WTC11 (cell line): ENCODE results near the gene UBXN6.

Experiments
- IRF2 ChIP-seq: sonication (generic); formaldehyde crosslinking; IDR thresholded peaks from 2 replicates; pipeline ENCODE4 v1.8.0; 2022; ENCODE audit warnings: low read depth, missing genetic modification reagents, borderline replicate concordance
- TF ChIP-seq, protein P1 (sequence below): fragments of 250-450 bp; sonication (Bioruptor Pico); IDR thresholded peaks from 2 replicates; pipeline ENCODE4 v1.9.0; 2021; ENCODE audit warnings: mild to moderate bottlenecking
- TF ChIP-seq, protein P2 (sequence below): fragments of 200-600 bp; IDR thresholded peaks from 2 replicates; pipeline ENCODE4 v1.8.0; 2022; ENCODE audit warnings: antibody characterized with exemption
- TF ChIP-seq, protein P3 (sequence below): sonication (generic); formaldehyde crosslinking; IDR thresholded peaks from 2 replicates; pipeline ENCODE4 v1.8.1; 2022; ENCODE audit warnings: low read depth, missing genetic modification reagents, borderline replicate concordance
- TF ChIP-seq, protein P4 (sequence below): sonication (generic); formaldehyde crosslinking; IDR thresholded peaks from 2 replicates; pipeline ENCODE4 v1.8.0; 2023; ENCODE audit warnings: missing genetic modification reagents

DNA sequence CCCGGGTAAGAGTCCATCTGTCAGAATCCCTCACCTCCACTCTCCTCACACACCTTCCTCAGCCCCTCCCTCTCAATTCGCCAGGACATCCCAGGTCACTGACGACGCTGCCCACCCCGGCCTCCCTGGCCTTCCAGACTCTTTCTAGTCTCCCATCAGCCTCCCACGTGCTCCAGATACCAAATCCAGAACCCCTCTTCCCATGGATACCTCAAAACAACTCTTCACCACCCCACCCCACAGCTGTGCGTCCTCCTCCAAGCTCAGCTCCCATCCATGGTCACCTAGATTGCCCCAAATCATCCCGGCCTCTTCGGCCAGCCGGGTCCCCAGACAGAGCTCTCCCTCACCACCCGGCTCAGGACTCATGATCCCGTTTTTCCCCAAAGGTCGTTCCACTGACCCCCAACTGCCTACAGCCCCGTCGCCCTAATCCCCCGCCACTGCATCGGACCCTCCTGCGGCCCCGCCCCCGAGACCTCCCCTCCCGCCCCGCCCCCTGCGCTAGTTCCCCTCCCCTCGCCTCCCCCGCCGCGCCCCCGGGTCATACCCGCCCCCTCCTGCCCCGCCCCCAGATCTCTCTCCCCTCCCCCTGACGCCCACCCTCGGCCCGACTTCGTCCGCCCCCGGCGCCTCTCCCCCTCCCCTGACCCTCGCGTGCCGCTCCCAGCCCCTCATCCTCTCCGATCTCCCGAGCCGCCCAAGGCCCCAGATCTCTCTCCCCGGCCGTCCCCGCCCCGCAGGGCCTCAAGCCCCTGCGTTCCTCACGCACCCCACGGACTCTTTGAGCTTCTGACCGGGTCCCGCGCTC is 546 bp downstream of the UBXN6 start:
- TF ChIP-seq, protein P1, sequence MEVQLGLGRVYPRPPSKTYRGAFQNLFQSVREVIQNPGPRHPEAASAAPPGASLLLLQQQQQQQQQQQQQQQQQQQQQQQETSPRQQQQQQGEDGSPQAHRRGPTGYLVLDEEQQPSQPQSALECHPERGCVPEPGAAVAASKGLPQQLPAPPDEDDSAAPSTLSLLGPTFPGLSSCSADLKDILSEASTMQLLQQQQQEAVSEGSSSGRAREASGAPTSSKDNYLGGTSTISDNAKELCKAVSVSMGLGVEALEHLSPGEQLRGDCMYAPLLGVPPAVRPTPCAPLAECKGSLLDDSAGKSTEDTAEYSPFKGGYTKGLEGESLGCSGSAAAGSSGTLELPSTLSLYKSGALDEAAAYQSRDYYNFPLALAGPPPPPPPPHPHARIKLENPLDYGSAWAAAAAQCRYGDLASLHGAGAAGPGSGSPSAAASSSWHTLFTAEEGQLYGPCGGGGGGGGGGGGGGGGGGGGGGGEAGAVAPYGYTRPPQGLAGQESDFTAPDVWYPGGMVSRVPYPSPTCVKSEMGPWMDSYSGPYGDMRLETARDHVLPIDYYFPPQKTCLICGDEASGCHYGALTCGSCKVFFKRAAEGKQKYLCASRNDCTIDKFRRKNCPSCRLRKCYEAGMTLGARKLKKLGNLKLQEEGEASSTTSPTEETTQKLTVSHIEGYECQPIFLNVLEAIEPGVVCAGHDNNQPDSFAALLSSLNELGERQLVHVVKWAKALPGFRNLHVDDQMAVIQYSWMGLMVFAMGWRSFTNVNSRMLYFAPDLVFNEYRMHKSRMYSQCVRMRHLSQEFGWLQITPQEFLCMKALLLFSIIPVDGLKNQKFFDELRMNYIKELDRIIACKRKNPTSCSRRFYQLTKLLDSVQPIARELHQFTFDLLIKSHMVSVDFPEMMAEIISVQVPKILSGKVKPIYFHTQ (CRISPR knock-in tag), result no peak
- TF ChIP-seq, protein P2, sequence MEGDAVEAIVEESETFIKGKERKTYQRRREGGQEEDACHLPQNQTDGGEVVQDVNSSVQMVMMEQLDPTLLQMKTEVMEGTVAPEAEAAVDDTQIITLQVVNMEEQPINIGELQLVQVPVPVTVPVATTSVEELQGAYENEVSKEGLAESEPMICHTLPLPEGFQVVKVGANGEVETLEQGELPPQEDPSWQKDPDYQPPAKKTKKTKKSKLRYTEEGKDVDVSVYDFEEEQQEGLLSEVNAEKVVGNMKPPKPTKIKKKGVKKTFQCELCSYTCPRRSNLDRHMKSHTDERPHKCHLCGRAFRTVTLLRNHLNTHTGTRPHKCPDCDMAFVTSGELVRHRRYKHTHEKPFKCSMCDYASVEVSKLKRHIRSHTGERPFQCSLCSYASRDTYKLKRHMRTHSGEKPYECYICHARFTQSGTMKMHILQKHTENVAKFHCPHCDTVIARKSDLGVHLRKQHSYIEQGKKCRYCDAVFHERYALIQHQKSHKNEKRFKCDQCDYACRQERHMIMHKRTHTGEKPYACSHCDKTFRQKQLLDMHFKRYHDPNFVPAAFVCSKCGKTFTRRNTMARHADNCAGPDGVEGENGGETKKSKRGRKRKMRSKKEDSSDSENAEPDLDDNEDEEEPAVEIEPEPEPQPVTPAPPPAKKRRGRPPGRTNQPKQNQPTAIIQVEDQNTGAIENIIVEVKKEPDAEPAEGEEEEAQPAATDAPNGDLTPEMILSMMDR, result no peak
- TF ChIP-seq, protein P3, sequence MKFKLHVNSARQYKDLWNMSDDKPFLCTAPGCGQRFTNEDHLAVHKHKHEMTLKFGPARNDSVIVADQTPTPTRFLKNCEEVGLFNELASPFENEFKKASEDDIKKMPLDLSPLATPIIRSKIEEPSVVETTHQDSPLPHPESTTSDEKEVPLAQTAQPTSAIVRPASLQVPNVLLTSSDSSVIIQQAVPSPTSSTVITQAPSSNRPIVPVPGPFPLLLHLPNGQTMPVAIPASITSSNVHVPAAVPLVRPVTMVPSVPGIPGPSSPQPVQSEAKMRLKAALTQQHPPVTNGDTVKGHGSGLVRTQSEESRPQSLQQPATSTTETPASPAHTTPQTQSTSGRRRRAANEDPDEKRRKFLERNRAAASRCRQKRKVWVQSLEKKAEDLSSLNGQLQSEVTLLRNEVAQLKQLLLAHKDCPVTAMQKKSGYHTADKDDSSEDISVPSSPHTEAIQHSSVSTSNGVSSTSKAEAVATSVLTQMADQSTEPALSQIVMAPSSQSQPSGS (CRISPR knock-in tag), result no peak
- no peak for TF ChIP-seq IRF2 (CRISPR knock-in tag)
- TF ChIP-seq, protein P4, sequence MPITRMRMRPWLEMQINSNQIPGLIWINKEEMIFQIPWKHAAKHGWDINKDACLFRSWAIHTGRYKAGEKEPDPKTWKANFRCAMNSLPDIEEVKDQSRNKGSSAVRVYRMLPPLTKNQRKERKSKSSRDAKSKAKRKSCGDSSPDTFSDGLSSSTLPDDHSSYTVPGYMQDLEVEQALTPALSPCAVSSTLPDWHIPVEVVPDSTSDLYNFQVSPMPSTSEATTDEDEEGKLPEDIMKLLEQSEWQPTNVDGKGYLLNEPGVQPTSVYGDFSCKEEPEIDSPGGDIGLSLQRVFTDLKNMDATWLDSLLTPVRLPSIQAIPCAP (CRISPR knock-in tag), result no peak
